K562 (cell line): ENCODE measurements around the gene PRICKLE3. TPM values are rescaled to one million over a fixed set of nuclear protein-coding genes. Genes with fewer than 3 reads are reported as not detected.

Experiments
- CHD1 ChIP-seq: fragments of 200-600 bp; sonication (generic); IDR thresholded peaks from one replicate; pipeline ENCODE4 v1.6.1; 2012; ENCODE audit warnings: mild to moderate bottlenecking, moderate library complexity, low read length, inconsistent platforms
- PKNOX1 ChIP-seq: fragments of 450-650 bp; IDR thresholded peaks from 2 replicates; pipeline ENCODE4 v1.6.1; 2016
- PTBP1 ChIP-seq: fragments of 200-400 bp; formaldehyde crosslinking; IDR thresholded peaks from 2 replicates; pipeline ENCODE4 v1.6.1; 2017; ENCODE audit warnings: low read depth, low read length
- RBBP5 ChIP-seq: fragments of 200-600 bp; sonication (generic); IDR thresholded peaks from 2 replicates; pipeline ENCODE4 v1.6.1; 2012; ENCODE audit warnings: borderline replicate concordance, mild to moderate bottlenecking, low read length, control low read depth, inconsistent platforms; ENCODE audit not compliant: insufficient read depth, poor library complexity, severe bottlenecking
- RFX1 ChIP-seq: fragments of 450-650 bp; IDR thresholded peaks from 2 replicates; pipeline ENCODE4 v1.6.1; 2016; ENCODE audit warnings: mild to moderate bottlenecking, moderate library complexity
- SMC3 ChIP-seq: conservative IDR thresholded peaks from 2 replicates; pipeline ENCODE4 v1.6.1; 2011; ENCODE audit warnings: low read depth, low read length, improper control_type of control experiment; ENCODE audit not compliant: insufficient read depth
- ZBTB49 ChIP-seq: sonication (generic); formaldehyde crosslinking; IDR thresholded peaks from 2 replicates; pipeline ENCODE4 v1.8.0; 2022; ENCODE audit warnings: missing genetic modification reagents, mild to moderate bottlenecking, borderline replicate concordance
- ZHX1 ChIP-seq: fragments of 150-350 bp; conservative IDR thresholded peaks from 2 replicates; pipeline ENCODE4 v1.6.1; 2014; ENCODE audit warnings: low read length
- ZNF407 ChIP-seq: fragments of 450-650 bp; IDR thresholded peaks from 2 replicates; pipeline ENCODE4 v1.6.1; 2016; ENCODE audit warnings: low read depth
- ZSCAN29 ChIP-seq: fragments of 450-650 bp; IDR thresholded peaks from 2 replicates; pipeline ENCODE4 v1.6.1; 2017
- ZZZ3 ChIP-seq: fragments of 450-650 bp; IDR thresholded peaks from 2 replicates; pipeline ENCODE4 v1.6.1; 2016; ENCODE audit warnings: antibody characterized with exemption, mild to moderate bottlenecking, moderate library complexity
- polyA plus RNA-seq, 8 experiments: library from polyadenylated mRNA; depleted of rRNA in 4 of 8; stranded (reverse) in 5 of 8; unstranded in 3 of 8; fragments of >200 nt; fragmentation: Nextera tagmentation in 2 of 8; fragmentation: Illumina TruSeq in 1 of 8; extraction: Ambion mirVana in 2 of 8; extraction: Trizol in 1 of 8; gene quantifications; 2 replicates each; pipeline versions ENCODE4 v1.2.1 to v1.2.3, GENCODE V29; 2011 to 2014; ENCODE audit warnings: inconsistent platforms in 1 of 8, missing spikeins in 1 of 8
- total RNA-seq, 7 experiments: library from RNA; depleted of rRNA in 6 of 7; stranded (reverse); fragments of >200 nt in 6 of 7; fragmentation: Illumina TruSeq in 2 of 7; extraction: Trizol in 2 of 7; gene quantifications; 2 replicates each; pipeline versions ENCODE4 v1.2.1 to v1.2.3, GENCODE V29; 2011 to 2021; ENCODE audit warnings: low replicate concordance in 1 of 7

The PRICKLE3 gene
- total and polyA plus RNA-seq, 9 of the 15 experiments (the other 6 are each of a cell fraction or from before 2014, with no cell fraction given): 1.1 to 44.3 (median 14.0) TPM

DNA sequence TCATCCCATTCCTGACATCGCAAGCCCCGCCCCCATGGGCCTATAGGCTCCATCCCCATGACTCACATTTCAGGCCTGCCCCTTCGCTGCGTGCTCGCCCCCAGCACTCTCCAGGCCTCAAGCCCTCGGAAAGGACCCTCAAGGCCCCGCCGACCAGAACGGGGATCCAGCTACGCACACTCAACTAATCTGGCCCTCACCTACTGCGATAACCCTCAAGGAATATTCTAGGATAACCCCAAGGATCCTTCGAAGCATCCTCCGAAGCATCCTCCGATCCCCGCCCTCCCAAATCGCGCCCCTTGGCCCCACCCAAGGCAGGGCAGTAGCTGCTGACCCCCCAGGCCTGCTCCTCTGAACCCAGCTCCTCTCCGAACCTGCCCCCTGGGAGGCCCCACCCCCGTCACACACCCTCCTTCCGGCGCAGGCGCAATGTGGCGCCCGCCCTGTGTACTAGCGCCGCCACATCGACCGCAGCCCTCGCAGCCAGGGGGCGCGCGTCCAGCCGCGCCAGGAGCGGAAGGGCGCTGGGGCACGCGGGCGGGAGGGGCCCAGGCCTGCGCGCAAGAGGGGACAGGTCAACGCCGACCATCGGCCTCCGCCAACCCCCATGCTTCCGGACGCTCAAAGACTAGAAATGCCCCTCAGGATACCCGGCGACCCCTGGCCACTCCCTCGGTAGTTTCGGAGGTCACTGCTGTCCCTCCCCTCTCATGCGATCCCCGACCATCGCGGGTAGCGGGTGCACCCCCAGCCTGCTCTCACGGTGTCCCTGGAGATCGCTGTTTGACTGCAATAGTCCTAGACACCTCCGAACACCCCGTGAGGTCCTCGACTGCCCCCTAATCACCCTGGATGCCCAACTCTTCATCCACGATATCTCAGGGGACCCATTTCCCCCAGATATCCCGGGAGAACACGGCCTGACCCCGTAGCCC is 30.0 kb downstream of the PRICKLE3 start (continued):
- no peak for TF ChIP-seq ZNF407
- no peak for TF ChIP-seq ZSCAN29
- no peak for TF ChIP-seq CHD1
- peak; percentile 39; the same call in 1 of the 2 replicates for TF ChIP-seq SMC3
- no peak for TF ChIP-seq PTBP1
- no peak for TF ChIP-seq ZHX1
- TF ChIP-seq RFX1: no peak
- TF ChIP-seq RBBP5: no peak
- TF ChIP-seq ZBTB49: no peak
- no peak for TF ChIP-seq ZZZ3
- peak; percentile 55; the same call in 1 of the 2 replicates for TF ChIP-seq PKNOX1
